ENCODE measurements around the gene PRKAB2. TPM values are rescaled to one million over a fixed set of nuclear protein-coding genes. Genes with fewer than 3 reads are reported as not detected.
"Not testable (repeated sequence)": the region's sequence is repeated elsewhere in the genome, so short reads cannot be mapped to it uniquely, and the experiment has no call there.

Gene PRKAB2
- total RNA-seq, 1 donor from 2014 or later: 16.6 TPM

- no peak for DNase-seq
These were observed 62.5 kb downstream of the PRKAB2 start for GRCh38 chr1:147109762-147110161.

GRCh38 chr1:147109041-147109440, 63.2 kb downstream of the PRKAB2 start:
- DNase-seq: no peak

- not testable (repeated sequence) for DNase-seq
These were observed 65.8 kb downstream of the PRKAB2 start for GRCh38 chr1:147106407-147106881.

GRCh38 chr1:147105909-147106308, 66.4 kb downstream of the PRKAB2 start:
- DNase-seq: no peak

Other genes starting within 250 kb of the PRKAB2 start
- 11.3 TPM for gene NBPF12, start 234.1 kb downstream of the PRKAB2 start, total RNA-seq
- gene FMO5, start 52.9 kb upstream of the PRKAB2 start, total RNA-seq: 3.1 TPM
- gene CHD1L, start 70.2 kb upstream of the PRKAB2 start, total RNA-seq: 30.8 TPM

All from skin of body (tissue), 2 donors.